Measurements from ENCODE around the gene GNAI1. TPM values are rescaled to one million over a fixed set of nuclear protein-coding genes. Genes with fewer than 3 reads are reported as not detected.

Gene GNAI1
- total RNA-seq, 1 donor from 2014 or later: 50.6 TPM

DNA sequence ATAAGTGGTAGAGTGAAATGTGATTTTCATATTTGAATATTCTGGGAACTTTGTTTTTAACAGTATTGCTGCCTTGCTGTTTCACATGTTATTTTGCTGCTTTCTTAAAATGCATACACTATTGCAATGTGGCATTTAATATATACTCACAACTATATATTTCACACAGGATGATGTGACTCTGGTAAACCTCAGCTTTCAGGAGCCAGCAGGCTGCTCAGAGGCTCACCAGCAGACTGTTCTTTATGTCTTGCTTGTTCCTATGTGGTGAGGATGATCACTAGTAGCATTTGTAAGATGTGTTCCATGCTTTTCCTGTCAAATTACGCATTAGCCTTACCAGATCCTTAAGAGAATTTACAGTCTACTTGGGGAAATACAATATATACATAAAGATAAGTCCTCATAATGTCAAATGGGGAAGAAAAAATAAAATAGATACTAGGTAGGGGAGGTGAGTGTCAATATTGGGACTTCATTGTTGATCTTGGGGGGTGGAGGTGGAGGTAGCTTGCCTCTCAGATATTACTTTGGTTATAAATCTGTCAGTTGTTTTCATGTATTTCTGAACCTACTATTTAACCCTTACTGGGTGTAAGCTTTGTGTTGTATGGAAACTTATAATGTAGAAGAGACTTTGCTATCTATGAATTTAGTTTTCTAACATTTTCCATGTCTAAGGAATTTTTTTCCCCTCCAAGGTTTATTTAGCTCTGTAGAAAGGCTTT, 8.4 kb downstream of the GNAI1 start:
- intact Hi-C loops (cut with DNase I): no loop called here
- DNase-seq (ENCODE audit: extremely low spot score in 2 of 2): no peak
- no peak overlapping the region for H3K4me3 ChIP-seq
- no peaks in the 10 kb centered on the region for H3K9me3 ChIP-seq
- H3K27me3 ChIP-seq: no peaks in the 10 kb centered on the region
- H3K27ac ChIP-seq: no peak overlapping the region
- H3K36me3 ChIP-seq: no peaks in the 10 kb centered on the region
- TF ChIP-seq POLR2AphosphoS5 (IDR thresholded peaks at IDR 0.05; ENCODE audit: insufficient read depth in 1 of 2, low read depth in 1 of 2): no peak
- TF ChIP-seq POLR2A (IDR thresholded peaks at IDR 0.05): no peak
- TF ChIP-seq, protein P1, sequence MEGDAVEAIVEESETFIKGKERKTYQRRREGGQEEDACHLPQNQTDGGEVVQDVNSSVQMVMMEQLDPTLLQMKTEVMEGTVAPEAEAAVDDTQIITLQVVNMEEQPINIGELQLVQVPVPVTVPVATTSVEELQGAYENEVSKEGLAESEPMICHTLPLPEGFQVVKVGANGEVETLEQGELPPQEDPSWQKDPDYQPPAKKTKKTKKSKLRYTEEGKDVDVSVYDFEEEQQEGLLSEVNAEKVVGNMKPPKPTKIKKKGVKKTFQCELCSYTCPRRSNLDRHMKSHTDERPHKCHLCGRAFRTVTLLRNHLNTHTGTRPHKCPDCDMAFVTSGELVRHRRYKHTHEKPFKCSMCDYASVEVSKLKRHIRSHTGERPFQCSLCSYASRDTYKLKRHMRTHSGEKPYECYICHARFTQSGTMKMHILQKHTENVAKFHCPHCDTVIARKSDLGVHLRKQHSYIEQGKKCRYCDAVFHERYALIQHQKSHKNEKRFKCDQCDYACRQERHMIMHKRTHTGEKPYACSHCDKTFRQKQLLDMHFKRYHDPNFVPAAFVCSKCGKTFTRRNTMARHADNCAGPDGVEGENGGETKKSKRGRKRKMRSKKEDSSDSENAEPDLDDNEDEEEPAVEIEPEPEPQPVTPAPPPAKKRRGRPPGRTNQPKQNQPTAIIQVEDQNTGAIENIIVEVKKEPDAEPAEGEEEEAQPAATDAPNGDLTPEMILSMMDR (IDR thresholded peaks at IDR 0.05): no peak
- peaks cover 48% of the 10 kb centered on the region for H3K4me1 ChIP-seq

DNA sequence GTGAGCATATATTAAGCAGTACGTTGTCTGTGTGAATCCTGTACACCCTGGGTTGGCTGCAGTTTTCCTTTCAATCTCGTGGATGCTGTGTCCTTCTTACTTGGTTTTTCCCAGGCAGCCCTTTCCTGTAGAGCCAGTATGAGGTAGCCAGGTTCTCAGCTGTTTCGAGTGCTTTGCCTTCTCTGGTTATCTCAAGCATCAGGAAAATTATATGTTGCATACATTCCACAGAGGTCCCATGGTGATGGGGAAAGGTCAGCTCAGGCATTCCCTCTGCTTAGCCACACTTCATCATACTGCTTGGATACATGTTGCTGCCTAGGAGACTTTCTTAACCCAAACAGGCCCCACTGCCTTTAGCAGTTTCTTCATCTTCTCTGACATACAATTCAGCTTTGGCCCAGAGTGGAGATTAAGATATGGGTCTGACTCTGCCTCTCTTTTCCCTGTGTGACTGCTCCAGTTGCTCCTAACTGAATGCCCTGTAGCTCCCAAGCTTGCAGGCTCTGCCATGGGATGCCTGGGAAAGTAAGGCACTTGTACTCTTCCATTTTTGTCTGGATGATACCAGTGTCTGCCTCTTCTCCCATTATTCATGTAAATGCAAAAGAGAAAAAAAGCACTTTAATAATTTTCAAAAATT, 11.3 kb downstream of the GNAI1 start:
- no peak for DNase-seq (ENCODE audit: extremely low spot score in 2 of 2)
- no peaks in the 10 kb centered on the region for H3K36me3 ChIP-seq
- no peaks in the 10 kb centered on the region for H3K9me3 ChIP-seq
- peaks cover 46% of the 10 kb centered on the region for H3K4me1 ChIP-seq
- H3K27me3 ChIP-seq: no peaks in the 10 kb centered on the region
- H3K4me3 ChIP-seq: no peak overlapping the region
- intact Hi-C loops (cut with DNase I): no loop called here
- no peak overlapping the region for H3K27ac ChIP-seq
- no peak for TF ChIP-seq POLR2AphosphoS5 (IDR thresholded peaks at IDR 0.05; ENCODE audit: insufficient read depth in 1 of 2, low read depth in 1 of 2)
- no peak for TF ChIP-seq POLR2A (IDR thresholded peaks at IDR 0.05)
- TF ChIP-seq, protein P1 (IDR thresholded peaks at IDR 0.05): no peak

DNA sequence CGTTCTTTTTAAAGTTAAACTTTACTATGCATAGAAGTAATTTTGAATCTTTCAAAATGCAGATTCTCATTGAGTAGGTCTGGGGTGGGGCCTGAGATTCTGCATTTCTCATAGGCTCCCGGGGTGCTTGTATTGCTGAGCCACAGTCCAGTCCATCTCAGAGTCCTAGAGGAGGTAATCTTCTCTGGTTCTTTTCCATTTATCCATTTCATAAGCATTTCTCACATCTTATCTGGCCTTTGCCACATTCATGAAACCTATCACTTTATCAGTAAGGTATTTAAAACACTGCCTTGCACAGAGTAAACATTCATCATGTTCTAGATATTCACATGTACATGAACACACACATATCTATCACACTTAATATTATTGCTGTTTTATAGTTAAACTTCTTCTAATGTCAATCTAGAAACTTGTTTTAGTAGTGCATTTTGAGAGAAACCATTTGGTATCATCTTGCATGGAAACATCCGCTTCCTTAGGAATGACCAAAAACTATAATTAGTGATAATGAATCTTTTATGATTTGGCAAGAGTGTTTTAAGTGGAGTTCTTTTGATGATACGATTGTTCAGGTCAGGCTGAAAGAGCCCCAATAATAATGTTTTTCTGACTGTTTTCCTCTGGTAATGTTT, 12.0 kb downstream of the GNAI1 start:
- TF ChIP-seq, protein P1 (IDR thresholded peaks at IDR 0.05): no peak
- no peak for TF ChIP-seq POLR2A (IDR thresholded peaks at IDR 0.05)
- TF ChIP-seq POLR2AphosphoS5 (IDR thresholded peaks at IDR 0.05; ENCODE audit: insufficient read depth in 1 of 2, low read depth in 1 of 2): no peak
- no peaks in the 10 kb centered on the region for H3K36me3 ChIP-seq
- intact Hi-C loops (cut with DNase I): no loop called here
- DNase-seq (ENCODE audit: extremely low spot score in 2 of 2): no peak
- H3K27ac ChIP-seq: no peak overlapping the region
- H3K9me3 ChIP-seq: no peaks in the 10 kb centered on the region
- H3K27me3 ChIP-seq: no peaks in the 10 kb centered on the region
- H3K4me1 ChIP-seq: peaks cover 52% of the 10 kb centered on the region
- H3K4me3 ChIP-seq: no peak overlapping the region

DNA sequence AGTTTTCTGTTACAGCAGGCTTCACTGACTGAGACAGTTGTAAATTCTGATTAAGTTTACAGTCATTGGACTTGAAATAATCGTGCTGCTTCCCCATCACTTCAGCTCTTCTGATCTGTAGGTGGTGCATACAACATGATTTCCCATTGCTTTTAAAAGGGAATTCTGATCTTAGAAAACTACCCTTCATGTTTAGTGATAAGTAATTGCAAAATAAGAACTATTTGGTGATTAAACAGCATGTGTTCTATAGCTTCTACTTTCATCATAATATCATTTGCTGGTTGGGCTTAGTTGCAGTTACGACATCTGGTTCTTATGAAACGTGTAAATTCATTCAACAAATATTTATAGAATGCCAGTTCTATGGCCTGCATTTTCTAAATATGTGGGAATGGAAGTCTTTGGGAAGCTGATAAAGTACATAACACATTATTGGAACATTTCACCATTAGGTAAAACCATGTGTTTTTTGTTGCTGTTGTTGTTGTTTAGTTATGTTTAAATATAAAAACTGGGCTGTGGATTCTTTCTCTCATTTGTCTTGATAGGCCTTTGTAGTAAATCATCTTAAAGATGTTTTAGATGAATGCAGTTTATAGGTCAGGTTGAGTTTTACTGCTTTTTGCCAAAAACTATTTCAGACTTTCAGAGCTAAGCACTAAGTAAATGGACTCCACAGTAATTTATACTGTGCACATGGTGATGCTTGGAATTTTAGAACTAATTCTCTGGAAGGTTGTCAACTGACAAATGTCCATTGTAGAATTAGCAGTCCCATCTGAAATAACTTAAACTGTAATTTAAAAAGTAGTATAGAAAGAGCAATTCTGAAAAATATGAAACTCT, 13.1 kb downstream of the GNAI1 start:
- Histone ChIP-seq H3K4me1 (peaks cover 63% of the 10 kb centered on the region), H3K4me3 (no peak overlapping the region), H3K27ac (no peak overlapping the region), H3K27me3 (no peaks in the 10 kb centered on the region), H3K36me3 (no peaks in the 10 kb centered on the region), H3K9me3 (no peaks in the 10 kb centered on the region)
- TF ChIP-seq POLR2AphosphoS5 (IDR thresholded peaks at IDR 0.05; ENCODE audit: insufficient read depth in 1 of 2, low read depth in 1 of 2) (peak in 1 of 2 donors; percentile 39), POLR2A (IDR thresholded peaks at IDR 0.05) (no peak)
- TF ChIP-seq, protein P1 (IDR thresholded peaks at IDR 0.05): no peak
- intact Hi-C loops (cut with DNase I): no loop called here
- no peak for DNase-seq (ENCODE audit: extremely low spot score in 2 of 2)

Measured in vagina (tissue), 2 donors.